HG03432 (cell line): Measurements from ENCODE around the gene CPA4.

ENCODE experiments used
- ATAC-seq: cut with Tn5 transposase; IDR thresholded peaks from one replicate; pipeline ENCODE4 v1.9.1; 2021; ENCODE audit warnings: mild to moderate bottlenecking, moderate library complexity; ENCODE audit not compliant: unreplicated experiment

CPA4 gene

DNA sequence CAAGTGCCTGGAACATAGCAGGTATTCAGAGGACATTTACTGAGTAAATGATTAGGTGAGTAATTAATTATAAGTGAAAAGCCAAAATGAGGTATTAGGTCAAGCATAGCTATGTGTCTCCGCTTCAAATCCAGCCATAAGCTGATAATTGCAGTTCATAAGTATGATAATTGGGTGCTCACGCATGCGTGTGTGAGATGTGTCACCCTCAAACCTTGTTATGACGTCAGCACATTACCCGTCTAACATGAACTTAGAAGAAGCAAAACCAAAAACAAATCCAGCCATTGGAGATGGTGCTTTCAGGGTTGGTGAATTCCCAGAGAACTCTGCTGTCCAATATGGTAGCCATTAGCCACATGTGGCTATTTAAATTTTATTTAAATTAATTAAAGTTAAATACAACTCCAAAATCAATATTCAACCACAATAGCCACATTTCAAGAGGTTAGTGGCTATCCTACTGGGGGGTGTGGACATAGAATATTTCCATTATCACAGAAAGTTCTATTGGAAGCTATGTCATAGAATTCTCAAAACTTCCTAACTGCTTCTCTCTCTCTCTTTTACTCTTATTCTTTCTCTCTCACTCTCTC lies 51.4 kb downstream of the CPA4 start, which contains the start of gene CPA5:
Gene CPA5, plus strand, starts transcription at position 546 of the 596 bp plus-strand sequence. CDS start 1,670 bp downstream, outside the sequence.
- no peak for ATAC-seq

DNA sequence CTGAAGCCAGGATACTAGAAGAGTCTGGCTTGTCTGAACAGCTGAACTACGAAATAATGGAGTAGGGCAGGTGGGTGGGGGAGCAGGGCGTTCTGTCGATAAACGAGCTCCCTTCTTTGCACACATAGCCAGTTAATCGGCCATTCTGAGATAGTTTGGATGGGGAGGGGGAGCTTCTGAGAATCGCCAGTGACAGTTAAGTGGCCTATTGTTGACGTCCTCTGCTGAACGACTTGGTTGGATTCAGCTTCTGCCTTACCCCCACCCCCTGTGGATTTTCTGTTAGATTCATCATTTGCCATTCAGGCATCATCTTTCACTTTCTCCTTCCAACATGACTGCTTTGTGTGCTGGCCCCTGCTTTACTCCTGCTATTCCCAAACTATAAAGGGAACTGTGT lies 52.2 kb downstream of the CPA4 start:
- no peak for ATAC-seq

DNA sequence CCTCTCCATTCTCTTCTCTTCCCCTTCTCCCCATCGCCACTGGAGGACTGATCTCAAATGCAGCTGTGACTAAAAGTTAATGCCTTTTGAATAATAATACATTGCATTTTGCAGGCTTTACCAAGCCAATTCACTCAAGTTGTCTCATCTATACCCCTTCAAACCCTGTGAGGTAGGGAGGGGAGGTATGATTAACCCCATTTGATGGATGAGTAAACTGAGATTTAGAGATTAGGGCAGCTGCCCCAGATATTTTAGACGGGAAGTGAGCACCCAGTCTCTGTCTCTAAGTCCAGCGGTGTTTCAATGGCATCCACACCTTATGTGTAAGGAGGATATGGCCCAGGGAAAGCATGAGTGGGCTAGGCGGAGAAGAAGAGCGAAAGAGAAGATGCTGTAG lies 52.8 kb downstream of the CPA4 start:
- ATAC-seq = no peak

DNA sequence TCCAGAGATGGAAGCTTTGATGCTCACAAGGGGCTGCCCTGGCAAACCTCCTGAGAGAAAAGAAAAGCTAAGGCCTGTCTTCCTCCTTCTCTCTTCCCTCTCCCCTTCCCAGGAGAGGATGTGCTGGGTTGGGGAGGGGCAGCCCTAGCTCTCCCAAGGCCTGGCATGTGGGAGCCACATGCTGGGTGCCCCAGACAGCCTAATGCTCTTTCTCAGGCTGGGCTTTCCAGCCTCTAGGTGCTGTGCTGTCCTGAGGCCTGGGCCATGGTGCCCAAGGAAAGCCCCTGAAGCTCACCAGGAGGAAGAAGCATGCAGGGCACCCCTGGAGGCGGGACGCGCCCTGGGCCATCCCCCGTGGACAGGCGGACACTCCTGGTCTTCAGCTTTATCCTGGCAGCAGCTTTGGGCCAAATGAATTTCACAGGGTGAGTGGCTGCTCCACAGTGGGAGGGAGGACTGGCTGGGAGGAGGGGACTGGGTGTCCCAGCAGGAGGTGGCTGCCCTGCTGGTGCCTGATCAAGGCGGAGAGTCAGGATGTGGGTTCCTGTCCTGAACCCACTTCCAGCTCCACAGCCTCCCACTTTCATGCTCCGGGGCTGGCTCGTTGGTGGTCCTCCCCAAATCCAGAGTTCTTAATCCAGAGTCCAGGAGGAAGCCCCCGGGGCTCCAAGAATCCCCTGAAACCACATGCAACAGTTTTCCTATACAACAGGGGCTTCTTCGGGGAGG lies 53.4 kb downstream of the CPA4 start:
- ATAC-seq = no peak

DNA sequence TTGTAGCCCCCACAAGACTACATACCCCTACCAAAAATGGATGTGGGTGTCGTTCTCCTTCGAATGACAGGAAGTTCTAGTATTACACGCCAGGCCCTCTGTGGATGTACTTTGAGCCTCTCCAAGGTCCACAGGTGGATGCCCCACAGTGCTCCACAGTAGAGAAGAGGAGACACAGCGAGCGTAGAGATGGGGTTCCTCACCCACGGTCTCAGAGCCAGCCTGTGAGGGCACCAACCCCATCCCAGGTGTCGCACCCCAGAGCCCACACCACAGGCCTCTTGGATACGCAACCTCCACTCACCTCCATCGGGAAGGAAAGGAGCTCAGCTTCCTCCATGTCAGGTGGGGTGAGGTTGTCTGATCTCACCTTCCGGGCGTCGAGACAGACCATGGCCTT lies 54.0 kb downstream of the CPA4 start:
- ATAC-seq = no peak

DNA sequence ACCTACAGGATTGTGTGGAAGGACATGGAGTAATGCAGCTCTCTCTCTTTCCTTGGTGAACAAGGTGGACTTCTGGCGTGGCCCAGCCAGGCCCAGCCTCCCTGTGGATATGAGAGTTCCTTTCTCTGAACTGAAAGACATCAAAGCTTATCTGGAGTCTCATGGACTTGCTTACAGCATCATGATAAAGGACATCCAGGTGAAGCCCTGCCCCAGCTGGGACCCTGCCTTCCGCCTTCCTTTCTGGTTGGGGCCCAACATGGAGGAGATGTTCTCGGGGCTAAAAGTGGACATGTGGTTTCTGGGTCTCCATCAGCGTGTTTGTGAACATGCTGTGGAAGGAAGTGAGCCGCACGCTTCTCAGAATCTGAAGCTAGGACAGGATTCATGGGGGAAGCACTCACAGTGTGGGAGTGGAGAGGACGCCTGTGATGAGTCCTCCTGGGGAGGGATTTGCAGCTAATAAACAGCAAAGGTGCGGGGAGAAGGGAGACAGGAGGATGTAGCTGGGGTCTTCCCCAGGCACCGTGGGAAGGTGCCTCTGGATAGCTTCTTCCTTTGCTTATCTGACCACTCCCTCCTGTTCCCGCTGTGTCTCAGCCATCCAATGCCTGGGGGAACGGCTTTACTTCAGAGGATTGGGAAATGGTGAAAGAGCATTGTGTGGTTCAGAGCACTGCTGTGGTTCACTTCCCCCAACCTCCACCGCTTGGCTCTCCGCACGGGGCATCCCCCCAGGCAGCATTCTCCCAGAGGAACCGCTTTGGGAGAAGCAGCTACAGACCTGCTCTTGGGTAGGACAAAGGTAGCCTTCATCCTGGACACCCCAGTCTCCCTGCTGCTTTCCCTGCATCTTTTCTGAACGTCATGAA lies 57.2 kb downstream of the CPA4 start:
- ATAC-seq = no peak

DNA sequence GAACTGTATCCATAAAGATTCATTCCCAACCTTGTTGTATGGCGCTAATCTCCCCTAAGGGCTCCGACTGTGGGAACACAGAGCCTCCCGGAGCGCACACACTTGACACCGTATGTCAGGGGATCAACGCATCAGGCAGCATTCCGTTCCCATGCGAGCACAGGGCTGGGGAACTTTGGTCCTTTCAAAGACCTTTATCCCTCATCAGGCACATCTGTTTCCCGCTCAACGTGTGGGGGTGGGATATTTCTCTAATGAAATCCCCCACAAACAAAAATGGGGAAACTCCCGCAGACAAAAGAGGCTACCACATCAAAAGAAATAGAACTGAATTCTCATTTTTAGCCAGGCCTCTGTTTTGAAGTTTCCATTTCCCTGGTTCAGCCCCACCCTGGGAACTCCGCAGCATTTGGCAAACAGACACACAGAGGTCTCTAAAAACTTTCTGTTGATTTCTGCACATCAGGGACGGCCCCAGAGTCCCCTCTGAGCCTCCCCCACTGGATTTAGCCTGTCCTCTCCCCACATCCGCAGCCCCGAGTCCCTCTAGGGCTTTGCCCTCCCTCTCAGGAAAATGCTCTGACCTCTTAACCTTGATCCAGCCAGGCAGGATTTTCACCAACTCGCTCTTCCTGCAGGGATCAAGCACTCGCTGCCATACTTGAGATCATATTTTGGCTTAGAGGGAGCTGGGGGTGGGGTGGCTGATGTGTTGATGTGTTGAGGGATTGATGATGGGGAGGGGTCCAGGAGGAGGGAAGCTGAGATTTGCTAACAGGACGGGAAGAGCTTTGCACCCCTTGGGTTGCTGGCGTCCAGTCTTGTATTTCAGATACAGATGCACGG lies 58.2 kb downstream of the CPA4 start:
- no peak for ATAC-seq

DNA sequence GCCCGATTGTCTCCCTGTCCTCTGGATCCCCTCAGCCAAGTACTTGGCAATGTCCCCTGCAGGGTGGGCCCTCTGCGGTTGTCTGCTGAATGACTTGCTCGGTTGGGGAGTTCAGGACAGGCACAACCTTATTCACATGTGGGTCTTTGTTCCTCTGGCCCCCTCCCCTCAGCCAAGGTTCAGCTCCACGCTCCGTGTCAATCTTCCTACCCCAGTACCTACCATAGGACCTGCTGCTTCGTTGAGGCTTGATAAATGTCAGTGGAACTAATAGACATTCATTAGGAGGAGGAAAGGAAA lies 58.8 kb downstream of the CPA4 start:
- ATAC-seq = no peak

DNA sequence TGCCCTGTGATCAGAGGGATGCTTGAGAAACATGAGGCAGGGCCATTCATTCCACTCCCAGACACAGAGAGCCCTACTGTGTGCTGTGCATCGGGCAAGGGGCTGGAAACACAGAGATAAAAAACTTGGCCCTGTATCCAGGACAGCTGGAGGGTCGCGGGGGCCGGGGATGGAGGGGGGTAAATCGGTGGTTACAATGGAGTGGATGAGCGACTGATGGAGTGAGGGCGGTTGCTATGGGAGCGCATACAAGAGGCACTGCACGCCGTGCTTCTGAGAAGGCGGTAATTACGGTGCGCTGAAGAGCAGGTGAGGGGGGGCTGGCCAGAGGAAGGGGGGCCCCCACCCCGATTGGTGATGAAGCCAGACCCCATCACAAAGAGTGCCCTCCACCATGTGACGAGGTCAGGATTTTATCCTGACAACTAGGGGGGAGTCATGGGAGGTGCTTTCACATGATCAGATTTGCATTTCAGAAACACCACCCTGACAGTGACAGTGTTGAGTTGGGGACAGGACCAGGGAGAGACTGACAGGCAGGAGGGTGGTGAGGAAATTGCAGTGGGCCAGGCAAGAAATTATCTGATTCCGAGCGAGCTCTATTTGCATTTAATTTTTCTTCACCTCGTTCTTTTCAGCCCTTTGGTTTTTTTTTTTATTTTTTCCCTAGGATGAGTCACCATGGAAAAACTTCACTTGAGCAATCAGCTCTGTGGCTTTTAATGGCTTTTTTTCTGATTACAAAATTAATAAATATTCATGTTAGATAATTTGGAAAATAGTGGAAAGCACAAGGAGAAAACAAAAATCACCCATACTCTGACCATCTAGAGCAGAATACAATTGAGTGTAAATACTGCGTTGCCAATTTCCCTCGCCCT lies 59.5 kb downstream of the CPA4 start:
- ATAC-seq = no peak

DNA sequence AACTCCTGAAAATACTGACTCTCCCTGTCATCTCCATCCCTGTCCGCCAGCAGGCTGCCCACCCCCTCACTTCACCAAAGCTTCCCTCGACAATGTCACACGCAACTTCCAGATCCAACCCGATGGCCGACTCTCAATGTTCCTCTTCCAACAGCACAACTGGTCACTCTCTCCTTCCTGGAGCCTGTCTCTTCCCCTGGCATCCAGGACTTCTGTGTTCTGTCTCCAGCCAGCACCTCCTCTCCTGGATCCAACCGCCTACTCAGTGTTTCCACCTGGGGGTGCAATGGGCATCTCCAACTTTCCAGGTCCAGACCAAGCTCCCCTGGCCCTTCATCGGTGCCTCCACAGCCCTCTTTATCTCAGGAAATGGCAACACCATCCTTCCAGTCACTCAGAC lies 60.2 kb downstream of the CPA4 start:
- no peak for ATAC-seq

DNA sequence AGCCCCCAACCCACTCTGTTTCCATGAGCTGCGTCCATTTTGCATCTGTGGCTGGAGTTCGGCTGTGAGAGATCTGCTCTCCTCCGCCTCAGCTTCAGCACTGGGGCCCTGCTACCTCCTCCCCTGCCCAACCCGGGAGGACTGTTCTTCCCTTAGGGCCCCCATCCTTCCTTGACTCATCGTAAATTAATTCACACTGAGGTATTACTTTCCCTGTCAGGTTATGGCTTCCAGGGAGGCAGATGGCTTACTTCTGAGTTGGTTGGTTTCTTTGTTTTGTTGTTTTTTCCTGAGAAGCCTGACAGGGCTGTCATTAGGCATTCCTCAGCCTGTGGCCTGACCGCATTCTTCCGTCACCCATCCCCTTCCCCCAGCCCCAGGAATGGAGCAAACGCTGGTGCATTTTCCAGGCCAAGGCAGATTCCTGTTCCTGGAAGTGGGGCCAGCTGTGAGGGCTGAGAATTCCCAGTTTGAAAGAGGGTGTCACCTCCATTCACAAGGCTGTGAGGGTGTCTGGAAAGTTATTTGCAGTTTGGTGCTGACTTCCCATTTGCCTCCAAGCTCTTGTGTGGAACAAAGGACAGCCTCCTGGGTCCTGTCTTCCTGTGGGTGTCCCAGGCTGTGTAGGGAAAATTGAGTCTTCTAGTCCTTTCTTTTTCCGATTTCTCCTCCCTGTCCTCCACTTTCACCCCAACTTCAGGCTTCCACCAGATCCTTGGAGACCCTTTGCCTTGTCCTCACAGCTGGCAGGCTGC lies 63.3 kb downstream of the CPA4 start:
- ATAC-seq = no peak

DNA sequence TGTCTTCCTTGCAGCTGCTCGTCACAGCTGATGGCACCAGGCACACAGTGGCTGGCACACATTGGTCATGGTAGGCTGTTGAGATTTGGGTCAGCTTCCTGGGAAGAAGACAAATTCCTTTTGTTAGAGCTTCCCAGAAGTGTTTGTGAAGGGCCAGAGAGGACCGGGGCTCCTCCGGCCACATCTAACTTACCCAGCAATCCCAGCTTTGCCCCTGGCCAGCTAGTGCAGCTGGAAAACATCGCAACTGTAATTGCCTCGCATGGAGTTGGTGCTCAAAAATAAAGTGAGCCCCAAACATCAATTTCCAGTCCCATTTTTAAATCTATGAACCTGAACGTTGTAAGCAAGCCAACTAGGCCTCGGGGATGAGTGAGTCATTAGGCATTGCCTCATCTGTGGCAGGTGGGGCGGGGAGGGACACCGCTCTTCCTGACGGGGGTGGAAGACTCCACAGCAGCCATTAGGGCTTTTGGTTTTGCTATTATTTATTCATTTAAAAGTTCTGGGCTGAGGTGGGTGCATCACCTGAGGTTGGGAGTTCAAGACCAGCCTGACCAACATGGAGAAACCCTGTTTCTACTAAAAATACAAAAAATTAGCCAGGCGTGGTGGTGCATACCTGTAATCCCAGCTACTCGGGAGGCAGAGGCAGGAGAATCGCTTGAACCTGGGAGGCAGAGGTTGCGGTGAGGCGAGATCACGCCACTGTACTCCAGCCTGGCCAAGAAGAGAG lies 64.1 kb downstream of the CPA4 start:
- no peak for ATAC-seq

DNA sequence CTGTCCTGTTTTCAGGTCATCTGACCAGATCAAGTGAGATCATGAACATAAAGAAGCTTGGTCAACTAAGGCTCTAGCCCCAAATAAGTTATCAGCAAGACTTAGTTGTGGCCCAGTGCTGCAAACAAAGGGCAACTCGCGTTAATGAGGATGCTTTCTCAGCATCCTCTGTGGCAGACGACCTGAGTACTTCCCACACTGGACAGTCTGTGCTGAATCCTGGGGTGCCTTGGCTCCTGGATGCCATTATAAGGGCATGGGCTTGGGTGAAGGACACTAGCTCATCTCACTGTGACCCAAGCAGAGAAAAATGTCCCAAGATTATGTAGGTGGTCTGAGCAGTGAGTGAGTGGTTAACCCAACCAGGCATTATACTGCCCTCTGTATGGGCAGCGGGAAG lies 65.5 kb downstream of the CPA4 start:
- ATAC-seq = no peak

DNA sequence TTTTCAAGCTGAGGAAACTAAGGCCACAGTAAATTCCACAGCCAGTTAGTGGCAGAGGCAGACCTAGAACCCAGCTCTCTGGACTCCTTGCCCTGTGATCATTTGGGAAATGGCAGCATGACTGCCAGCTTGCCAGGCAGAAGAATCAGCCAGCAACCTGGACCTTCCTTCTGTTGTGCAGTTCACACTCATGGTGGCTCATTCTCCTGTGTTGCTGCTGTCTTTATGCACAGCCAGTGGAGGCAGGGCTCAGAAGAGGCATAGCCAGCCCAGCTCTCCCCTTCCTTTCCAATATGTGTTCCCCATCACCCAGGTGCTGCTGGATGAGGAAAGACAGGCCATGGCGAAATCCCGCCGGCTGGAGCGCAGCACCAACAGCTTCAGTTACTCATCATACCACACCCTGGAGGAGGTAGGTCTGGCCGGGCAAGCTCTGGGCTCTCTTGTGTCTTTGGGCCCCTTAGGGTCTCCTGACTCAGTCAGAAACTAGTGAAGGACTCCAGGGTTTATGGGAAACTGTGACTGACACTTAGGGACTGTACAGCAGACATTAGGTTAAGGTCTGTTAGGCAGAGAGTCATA lies 66.4 kb downstream of the CPA4 start:
- ATAC-seq = no peak

DNA sequence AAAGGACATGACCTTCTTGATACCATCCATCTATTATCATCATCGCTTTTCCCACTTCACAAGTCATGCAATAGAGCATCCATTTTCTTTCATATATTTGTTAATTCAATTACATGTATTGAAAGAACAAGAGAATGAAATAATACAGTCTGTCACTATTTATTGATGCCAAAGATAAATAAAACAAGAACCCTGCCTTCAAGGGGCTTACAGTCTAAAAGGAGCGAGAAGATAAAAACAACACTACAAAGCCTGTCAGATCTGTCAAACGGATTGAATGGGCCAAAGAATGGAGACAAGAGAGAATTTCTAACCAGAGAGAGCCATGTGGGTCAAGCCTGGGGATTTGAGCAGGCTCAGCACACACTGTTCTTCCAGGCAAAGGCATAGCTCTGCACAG lies 67.6 kb downstream of the CPA4 start:
- ATAC-seq = no peak

DNA sequence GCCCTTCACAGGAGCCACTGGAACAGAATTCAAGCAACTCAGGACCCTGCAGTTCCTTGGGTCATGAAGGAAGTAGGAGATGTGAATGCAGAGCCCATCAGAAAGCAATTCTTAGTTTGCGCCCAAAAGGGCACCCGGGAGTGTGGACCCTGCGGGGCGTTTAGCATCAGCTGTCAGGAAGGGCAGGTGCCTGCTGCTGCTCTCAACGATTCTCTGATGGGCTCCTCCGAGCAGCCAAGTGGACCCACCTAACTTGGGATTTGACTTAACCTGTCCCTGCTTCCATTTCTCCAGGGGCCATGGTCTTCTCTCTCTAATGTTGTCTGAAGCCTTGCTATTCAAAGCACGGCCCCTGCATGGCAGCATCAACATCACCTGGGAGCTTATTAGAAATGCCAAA lies 68.7 kb downstream of the CPA4 start:
- ATAC-seq = no peak

DNA sequence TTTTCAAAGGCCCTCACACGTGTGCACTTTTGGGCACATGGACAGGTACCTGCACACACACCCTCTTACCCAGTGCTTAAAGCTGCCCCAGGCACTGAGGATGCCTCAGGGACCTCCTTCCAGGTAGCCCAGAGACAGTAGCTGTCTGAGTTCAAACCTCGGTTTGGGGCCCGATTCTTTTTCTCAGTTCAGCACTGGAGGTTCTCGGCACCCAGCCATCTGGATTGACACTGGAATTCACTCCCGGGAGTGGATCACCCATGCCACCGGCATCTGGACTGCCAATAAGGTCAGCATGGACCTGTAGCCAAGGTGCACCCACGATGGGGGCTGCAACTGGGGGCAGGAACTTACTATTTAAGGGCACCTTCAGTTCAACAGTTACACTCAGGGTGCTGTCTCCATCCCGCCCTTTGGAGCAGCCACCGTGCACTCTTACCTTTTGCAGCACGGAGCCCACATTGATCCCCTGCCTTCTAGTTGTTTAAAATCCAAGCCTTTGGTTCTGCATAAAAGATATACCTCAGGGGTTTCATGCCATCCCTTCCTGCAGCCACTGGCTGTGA lies 69.4 kb downstream of the CPA4 start:
- ATAC-seq = no peak
